GM12878 (cell line): ENCODE measurements around the gene POU2F3. TPM values are rescaled to one million over a fixed set of nuclear protein-coding genes. Genes with fewer than 3 reads are reported as not detected.

Experiments used
- CREB1 ChIP-seq: IDR thresholded peaks from 2 replicates; pipeline ENCODE4 v1.6.1; 2012; ENCODE audit warnings: low read depth, mild to moderate bottlenecking, inconsistent platforms
- FOS ChIP-seq: IDR thresholded peaks from 3 replicates; pipeline ENCODE4 v1.6.1; 2011; ENCODE audit warnings: borderline replicate concordance; ENCODE audit not compliant: insufficient read length; ENCODE audit errors: extremely low read depth
- GATAD2B ChIP-seq: fragments of 450-650 bp; conservative IDR thresholded peaks from 2 replicates; pipeline ENCODE4 v1.6.1; 2017; ENCODE audit warnings: low read depth, mild to moderate bottlenecking, moderate library complexity
- HDAC2 ChIP-seq: fragments of 200-600 bp; sonication (generic); IDR thresholded peaks from 2 replicates; pipeline ENCODE4 v1.6.1; 2017
- HDGF ChIP-seq: fragments of 450-650 bp; IDR thresholded peaks from 2 replicates; pipeline ENCODE4 v1.6.1; 2016; ENCODE audit warnings: antibody characterized with exemption
- IKZF2 ChIP-seq, 2 experiments: fragments of 450-650 bp; IDR thresholded peaks; 2 replicates each; pipeline ENCODE4 v1.6.1; 2017; ENCODE audit warnings: mild to moderate bottlenecking in 2 of 2, moderate library complexity in 2 of 2
- MTA3 ChIP-seq: IDR thresholded peaks from 2 replicates; pipeline ENCODE4 v1.6.1; 2012; ENCODE audit warnings: low read length, inconsistent platforms, borderline replicate concordance
- NR2F1 ChIP-seq: fragments of 450-650 bp; conservative IDR thresholded peaks from 2 replicates; pipeline ENCODE4 v1.6.1; 2017; ENCODE audit warnings: mild to moderate bottlenecking
- NRF1 ChIP-seq: conservative IDR thresholded peaks from 2 replicates; pipeline ENCODE4 v1.6.1; 2011; ENCODE audit warnings: mild to moderate bottlenecking, low read depth, low read length, improper control_type of control experiment
- RAD51 ChIP-seq: fragments of 450-650 bp; IDR thresholded peaks from 2 replicates; pipeline ENCODE4 v1.6.1; 2016; ENCODE audit warnings: moderate library complexity, mild to moderate bottlenecking, inconsistent platforms
- SIN3A ChIP-seq: IDR thresholded peaks from 2 replicates; pipeline ENCODE4 v1.6.1; 2012; ENCODE audit warnings: low read depth, low read length, improper control_type of control experiment
- SREBF2 ChIP-seq: IDR thresholded peaks from 2 replicates; pipeline ENCODE4 v1.6.1; 2012; ENCODE audit warnings: mild to moderate bottlenecking, low read length
- SUPT20H ChIP-seq: IDR thresholded peaks from 2 replicates; pipeline ENCODE4 v1.6.1; 2011; ENCODE audit warnings: low read depth, mild to moderate bottlenecking, low read length, moderate library complexity, borderline replicate concordance; ENCODE audit not compliant: control insufficient read depth
- polyA plus RNA-seq, 11 experiments: library from polyadenylated mRNA; depleted of rRNA in 4 of 11; unstranded in 6 of 11; stranded (reverse) in 5 of 11; fragments of >200 nt; fragmentation: Nextera tagmentation in 4 of 11; fragmentation: Illumina TruSeq in 1 of 11; extraction: Ambion mirVana in 4 of 11; extraction: Trizol in 1 of 11; gene quantifications; 1 replicate in 1 of 11; 2 replicates in 10 of 11; pipeline versions ENCODE4 v1.2.1 to v1.2.3, GENCODE V29; 2011 to 2016; ENCODE audit warnings: inconsistent platforms in 2 of 11, missing spikeins in 2 of 11, low read depth in 1 of 11
- total RNA-seq, 4 experiments: library from RNA; depleted of rRNA in 3 of 4; stranded (reverse); fragments of >200 nt in 3 of 4; fragmentation: Illumina TruSeq in 1 of 4; extraction: Trizol in 1 of 4; gene quantifications; 2 replicates each; pipeline versions ENCODE4 v1.2.1 to v1.2.3, GENCODE V29; 2013 to 2021
- TF ChIP-seq, protein P1 (sequence below): fragments of 450-650 bp; IDR thresholded peaks from 2 replicates; pipeline ENCODE4 v1.6.1; 2017; ENCODE audit warnings: mild to moderate bottlenecking, low read depth, inconsistent platforms; ENCODE audit not compliant: poor library complexity, severe bottlenecking
- TF ChIP-seq, protein P2 (sequence below): fragments of 450-650 bp; IDR thresholded peaks from 2 replicates; pipeline ENCODE4 v1.6.1; 2014; ENCODE audit warnings: mild to moderate bottlenecking
- TF ChIP-seq, protein P3 (sequence below): IDR thresholded peaks from 2 replicates; pipeline ENCODE4 v1.6.1; 2012; ENCODE audit warnings: mild to moderate bottlenecking, low read depth, low read length
- TF ChIP-seq, protein P4 (sequence below): IDR thresholded peaks from 2 replicates; pipeline ENCODE4 v1.6.1; 2012; ENCODE audit warnings: low read depth, low read length, improper control_type of control experiment
- TF ChIP-seq, protein P5 (sequence below): fragments of 450-650 bp; IDR thresholded peaks from 2 replicates; pipeline ENCODE4 v1.6.1; 2016; ENCODE audit warnings: mild to moderate bottlenecking
- TF ChIP-seq, protein P6 (sequence below): IDR thresholded peaks from 2 replicates; pipeline ENCODE4 v1.6.1; 2012; ENCODE audit warnings: low read depth, low read length, improper control_type of control experiment

POU2F3 gene
- total and polyA plus RNA-seq, 10 of the 15 experiments (the other 5 are each of a cell fraction or from before 2014, with no cell fraction given), result 0.09 to 4.4 (median 0.33) TPM

DNA sequence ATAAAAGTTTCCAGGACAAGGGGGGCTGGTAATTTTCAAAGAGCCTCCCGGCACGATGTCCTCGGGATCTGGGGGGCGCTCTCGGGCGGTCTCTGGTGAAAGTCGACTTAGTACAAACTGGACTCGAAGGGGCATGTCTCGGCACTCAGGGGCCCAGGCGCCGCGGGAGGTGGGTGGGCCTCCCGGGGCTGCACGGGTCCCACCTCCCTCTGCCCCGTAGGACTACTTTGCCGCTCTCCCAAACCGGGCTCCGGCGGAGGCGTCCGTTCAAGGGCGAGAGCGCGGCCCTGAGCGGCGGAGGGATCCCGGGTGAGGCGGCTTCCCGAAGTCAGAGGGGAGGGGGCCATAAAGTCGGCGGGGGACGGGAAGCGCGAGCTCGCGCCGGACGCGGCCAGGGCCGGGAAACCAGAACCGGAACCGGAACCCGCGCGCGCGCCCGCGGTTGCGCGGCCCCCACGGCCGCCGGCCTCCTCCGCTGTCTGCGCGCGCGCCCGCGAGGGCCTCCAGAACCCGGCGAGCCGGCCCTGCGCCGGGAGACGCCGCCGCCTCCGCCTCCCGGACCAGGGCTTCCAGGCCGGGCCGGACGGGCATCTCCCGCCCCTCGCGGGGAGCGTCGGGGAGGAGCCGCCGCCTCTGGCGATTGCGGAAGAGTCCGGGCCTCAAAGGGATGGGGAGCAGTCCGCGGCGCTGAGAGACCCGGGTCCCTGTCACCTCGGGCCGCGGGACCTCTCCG, 96.1 kb downstream of the POU2F3 start, which contains the start of gene ARHGEF12 (continued):
- TF ChIP-seq NR2F1 (0 out of 2 replicates have a peak, but pooled peaks have one; percentile 66), GATAD2B (peak; percentile 96), SIN3A (peak; percentile 37), HDGF (no peak), NRF1 (no peak), SREBF2 (no peak), IKZF2 (IDR thresholded peaks at IDR 0.05) (peak; percentile 97 to 99), HDAC2 (no peak), FOS (no peak), CREB1 (peak; percentile 82), MTA3 (no peak), SUPT20H (no peak), RAD51 (no peak)
- TF ChIP-seq, protein P1, sequence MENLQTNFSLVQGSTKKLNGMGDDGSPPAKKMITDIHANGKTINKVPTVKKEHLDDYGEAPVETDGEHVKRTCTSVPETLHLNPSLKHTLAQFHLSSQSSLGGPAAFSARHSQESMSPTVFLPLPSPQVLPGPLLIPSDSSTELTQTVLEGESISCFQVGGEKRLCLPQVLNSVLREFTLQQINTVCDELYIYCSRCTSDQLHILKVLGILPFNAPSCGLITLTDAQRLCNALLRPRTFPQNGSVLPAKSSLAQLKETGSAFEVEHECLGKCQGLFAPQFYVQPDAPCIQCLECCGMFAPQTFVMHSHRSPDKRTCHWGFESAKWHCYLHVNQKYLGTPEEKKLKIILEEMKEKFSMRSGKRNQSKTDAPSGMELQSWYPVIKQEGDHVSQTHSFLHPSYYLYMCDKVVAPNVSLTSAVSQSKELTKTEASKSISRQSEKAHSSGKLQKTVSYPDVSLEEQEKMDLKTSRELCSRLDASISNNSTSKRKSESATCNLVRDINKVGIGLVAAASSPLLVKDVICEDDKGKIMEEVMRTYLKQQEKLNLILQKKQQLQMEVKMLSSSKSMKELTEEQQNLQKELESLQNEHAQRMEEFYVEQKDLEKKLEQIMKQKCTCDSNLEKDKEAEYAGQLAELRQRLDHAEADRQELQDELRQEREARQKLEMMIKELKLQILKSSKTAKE, result no peak
- TF ChIP-seq, protein P2, sequence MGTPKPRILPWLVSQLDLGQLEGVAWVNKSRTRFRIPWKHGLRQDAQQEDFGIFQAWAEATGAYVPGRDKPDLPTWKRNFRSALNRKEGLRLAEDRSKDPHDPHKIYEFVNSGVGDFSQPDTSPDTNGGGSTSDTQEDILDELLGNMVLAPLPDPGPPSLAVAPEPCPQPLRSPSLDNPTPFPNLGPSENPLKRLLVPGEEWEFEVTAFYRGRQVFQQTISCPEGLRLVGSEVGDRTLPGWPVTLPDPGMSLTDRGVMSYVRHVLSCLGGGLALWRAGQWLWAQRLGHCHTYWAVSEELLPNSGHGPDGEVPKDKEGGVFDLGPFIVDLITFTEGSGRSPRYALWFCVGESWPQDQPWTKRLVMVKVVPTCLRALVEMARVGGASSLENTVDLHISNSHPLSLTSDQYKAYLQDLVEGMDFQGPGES, result no peak
- TF ChIP-seq, protein P3, sequence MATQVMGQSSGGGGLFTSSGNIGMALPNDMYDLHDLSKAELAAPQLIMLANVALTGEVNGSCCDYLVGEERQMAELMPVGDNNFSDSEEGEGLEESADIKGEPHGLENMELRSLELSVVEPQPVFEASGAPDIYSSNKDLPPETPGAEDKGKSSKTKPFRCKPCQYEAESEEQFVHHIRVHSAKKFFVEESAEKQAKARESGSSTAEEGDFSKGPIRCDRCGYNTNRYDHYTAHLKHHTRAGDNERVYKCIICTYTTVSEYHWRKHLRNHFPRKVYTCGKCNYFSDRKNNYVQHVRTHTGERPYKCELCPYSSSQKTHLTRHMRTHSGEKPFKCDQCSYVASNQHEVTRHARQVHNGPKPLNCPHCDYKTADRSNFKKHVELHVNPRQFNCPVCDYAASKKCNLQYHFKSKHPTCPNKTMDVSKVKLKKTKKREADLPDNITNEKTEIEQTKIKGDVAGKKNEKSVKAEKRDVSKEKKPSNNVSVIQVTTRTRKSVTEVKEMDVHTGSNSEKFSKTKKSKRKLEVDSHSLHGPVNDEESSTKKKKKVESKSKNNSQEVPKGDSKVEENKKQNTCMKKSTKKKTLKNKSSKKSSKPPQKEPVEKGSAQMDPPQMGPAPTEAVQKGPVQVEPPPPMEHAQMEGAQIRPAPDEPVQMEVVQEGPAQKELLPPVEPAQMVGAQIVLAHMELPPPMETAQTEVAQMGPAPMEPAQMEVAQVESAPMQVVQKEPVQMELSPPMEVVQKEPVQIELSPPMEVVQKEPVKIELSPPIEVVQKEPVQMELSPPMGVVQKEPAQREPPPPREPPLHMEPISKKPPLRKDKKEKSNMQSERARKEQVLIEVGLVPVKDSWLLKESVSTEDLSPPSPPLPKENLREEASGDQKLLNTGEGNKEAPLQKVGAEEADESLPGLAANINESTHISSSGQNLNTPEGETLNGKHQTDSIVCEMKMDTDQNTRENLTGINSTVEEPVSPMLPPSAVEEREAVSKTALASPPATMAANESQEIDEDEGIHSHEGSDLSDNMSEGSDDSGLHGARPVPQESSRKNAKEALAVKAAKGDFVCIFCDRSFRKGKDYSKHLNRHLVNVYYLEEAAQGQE, result no peak
- TF ChIP-seq, protein P4, sequence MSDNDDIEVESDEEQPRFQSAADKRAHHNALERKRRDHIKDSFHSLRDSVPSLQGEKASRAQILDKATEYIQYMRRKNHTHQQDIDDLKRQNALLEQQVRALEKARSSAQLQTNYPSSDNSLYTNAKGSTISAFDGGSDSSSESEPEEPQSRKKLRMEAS, result peak; percentile 18; the same call in 1 of the 2 replicates
- TF ChIP-seq, protein P5, sequence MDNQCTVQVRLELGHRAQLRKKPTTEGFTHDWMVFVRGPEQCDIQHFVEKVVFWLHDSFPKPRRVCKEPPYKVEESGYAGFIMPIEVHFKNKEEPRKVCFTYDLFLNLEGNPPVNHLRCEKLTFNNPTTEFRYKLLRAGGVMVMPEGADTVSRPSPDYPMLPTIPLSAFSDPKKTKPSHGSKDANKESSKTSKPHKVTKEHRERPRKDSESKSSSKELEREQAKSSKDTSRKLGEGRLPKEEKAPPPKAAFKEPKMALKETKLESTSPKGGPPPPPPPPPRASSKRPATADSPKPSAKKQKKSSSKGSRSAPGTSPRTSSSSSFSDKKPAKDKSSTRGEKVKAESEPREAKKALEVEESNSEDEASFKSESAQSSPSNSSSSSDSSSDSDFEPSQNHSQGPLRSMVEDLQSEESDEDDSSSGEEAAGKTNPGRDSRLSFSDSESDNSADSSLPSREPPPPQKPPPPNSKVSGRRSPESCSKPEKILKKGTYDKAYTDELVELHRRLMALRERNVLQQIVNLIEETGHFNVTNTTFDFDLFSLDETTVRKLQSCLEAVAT, result peak; percentile 84
- TF ChIP-seq, protein P6, sequence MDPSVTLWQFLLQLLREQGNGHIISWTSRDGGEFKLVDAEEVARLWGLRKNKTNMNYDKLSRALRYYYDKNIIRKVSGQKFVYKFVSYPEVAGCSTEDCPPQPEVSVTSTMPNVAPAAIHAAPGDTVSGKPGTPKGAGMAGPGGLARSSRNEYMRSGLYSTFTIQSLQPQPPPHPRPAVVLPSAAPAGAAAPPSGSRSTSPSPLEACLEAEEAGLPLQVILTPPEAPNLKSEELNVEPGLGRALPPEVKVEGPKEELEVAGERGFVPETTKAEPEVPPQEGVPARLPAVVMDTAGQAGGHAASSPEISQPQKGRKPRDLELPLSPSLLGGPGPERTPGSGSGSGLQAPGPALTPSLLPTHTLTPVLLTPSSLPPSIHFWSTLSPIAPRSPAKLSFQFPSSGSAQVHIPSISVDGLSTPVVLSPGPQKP, result peak; percentile 79
